Hematopoietic multipotent progenitor cell treated with erythropoietin and hydrocortisone succinate and interleukin-3 and kit ligand, for 17 days (in vitro differentiated cells): ENCODE results near the gene HHEX.

Source experiments
- DNase-seq: peaks from one replicate; pipeline ENCODE4 v3.0.0-alpha.2; 2015; ENCODE audit warnings: low spot score

The HHEX gene

DNA sequence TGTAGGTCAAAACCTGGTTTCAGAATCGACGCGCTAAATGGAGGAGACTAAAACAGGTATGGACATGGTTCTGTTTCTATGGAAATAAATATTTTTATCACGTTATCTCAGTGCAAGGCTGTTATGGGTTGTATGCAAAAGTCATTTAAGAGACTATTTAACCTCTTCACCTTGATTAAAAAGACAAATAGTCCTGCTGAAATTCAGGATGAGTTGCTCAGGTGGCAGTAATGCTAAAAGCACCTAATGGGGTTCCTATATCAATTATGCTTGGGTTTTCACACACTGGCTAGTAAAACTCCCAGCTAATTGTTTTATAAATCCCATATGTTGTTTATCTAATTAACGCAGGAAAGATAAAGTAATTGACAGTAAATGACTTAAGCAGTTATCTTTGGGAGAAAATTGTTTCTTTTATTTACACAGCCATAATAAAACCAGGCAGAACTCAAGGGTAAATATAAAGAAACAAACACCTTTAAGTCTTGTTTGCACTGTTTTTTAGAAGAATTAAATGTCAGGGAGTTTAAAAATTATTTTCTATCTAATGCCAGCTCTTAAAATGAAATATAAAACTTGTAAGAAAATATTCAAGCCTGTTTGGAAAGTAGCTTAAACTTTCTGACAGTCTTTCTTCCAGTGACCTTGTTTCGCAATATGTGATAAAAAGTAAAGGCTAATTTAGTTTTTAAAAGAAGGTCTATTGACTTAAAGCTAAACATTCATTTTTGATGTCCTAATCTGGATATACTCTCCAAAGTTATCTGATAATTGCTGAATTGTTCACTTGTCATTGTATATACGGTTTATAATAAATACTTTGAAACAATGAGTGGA lies 3.2 kb downstream of the HHEX start:
- no peak for DNase-seq

GRCh38 chr10:92693534-92693893 lies 3.8 kb downstream of the HHEX start:
- DNase-seq, result no peak

DNA sequence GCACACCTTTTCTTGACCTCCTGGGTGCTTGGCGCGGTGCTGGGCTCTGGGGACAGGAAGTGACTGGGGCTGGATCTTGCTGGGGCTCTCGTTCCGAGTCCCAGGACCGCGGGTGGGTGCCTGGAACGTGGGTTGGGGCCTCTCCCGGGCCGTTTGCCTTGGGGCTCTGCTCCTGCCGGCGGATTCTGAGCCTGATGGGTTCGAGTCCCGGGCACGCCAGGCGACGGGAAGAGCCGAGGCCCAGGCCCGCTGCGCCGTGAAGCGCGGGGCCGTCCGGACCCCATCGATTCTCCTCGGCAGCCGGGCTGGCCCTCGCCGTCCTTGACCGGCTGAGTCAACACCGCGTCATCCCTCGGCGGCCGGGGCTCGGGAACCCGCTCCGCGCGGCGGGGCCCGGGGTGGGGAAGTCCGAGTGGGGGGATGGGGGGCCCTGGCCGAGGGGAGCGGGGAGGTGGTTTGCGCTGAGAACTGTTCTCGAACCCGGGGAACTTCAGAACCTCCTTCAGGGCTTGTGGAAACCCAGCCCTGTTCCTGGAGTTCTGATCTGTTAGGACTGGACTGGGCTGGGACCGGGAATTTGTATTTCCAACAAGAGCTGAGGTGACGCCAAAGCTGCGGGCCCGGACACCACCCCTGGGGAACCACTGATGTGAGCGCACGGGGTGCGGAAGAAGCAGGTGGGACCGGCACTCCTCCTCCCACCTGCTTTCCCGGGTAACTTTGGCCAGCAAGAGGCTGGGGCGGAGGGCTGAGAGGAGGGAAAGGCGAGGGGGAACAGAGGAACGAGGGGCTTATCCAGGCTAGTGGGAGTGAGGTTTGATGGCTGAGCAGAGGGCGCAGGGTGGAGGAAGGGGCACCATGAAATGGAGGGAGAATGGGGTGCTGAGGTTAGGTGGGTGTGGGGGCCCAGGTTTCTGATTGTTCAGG lies 6.2 kb downstream of the HHEX start:
- no peak for DNase-seq

DNA sequence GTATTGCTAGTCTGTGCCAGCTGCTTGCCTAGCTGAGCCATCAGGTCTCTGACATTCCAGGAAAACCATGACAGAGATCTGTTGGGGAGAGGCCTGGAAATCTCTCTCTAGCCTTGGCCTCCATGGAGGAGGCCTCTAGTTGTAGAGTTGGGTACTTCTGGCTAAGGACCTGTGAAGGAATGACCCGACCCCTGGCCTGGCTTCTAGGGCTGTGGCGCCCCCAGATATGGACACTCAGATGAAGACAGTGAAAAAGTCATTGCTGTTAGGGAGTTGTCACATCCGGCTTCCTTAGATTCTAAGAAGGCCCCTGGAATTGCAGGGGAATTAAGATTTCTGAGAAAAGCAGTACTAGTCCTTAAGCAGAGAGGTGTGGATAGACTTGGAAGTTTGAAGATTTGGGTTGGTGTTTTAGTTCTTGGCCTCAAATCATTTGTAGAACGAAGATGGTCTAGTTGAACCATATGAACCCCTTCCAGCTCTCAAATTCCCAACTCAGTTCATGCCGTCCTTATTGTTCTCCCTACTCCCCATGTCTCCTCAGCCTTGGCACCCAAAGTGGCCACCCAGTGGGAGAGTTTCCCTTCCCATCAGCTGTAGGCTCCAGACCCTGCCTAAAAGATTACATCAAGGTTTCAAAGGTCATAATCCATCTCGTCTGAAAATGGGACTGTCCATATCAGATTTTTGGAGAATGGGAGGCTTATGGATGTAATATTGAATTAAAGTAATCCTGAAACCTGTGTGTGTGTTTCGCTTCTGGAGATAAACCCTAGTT lies 7.0 kb downstream of the HHEX start:
- DNase-seq, result no peak

GRCh38 chr10:92697663-92698511 lies 8.1 kb downstream of the HHEX start:
- no peak for DNase-seq

GRCh38 chr10:92699193-92699517 lies 9.4 kb downstream of the HHEX start:
- no peak for DNase-seq

DNA sequence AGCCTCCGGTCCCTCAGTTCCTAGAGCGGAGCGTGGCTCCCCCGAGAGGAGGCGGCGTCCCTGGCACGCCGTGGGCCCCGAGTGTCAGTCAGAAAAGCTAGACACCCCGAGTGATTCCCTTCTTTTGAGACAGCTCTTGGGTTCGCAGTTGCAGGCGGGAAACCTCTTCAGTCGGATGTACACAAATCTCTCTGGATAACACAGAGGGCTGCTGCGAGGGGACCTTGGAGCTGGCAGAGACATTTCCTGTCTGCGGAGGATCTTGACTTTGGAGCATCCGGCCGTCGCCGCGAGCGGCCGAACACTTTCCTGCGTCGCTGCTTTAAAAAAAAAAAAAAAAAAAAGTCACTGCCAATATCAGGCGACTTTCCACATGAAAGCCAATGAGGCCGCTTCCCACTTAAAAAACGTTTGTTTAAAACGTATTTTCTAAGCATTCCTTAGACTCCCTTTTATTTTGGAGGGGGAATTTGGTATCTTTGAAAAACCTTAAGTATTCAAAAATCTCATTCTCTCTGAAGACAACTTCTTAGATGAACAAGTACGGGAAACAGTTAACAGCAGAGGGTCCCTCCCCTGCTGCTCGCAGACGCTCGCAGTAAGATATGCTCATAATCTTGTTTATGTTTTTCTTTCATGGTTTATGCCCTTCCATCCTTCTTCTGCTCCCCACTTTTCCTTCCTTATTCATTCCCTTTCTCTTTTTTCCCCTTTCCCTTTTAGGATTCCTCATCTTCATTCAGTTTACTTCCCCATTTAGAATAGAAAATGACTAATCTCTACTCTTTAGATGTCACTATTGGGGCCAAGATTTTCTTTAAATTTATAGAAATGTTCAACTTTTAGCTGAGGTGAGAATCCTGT lies 10.0 kb downstream of the HHEX start:
- peak; percentile 7 for DNase-seq

DNA sequence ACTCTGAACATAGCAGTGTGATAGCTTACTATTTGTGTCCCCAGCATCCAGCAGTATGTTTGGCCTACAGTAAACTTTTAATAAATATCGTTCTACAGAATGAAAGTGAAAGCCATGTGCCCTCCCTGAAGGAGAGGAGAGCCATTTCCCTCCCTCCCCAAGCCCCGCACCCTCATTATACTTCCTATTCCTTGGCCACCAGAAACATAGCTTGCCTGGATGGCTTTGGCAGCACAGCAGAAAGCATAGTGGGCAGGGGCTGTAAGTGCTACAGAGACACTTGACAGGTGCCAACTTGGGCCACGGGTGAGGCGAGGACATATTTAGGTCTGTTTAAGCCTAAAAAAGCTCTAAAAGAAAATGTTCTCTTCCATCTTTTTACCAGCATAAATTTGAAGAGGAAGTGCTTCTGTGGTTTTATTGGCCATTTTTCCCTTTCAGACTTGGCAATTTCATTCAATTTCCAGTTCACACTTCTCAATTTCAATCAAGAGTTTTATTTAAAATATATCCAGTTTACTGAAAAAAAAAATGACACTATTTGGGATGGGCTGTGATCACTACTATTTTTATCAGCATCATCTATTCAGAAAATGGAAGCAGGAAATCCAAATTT lies 12.7 kb downstream of the HHEX start:
- DNase-seq, result no peak

DNA sequence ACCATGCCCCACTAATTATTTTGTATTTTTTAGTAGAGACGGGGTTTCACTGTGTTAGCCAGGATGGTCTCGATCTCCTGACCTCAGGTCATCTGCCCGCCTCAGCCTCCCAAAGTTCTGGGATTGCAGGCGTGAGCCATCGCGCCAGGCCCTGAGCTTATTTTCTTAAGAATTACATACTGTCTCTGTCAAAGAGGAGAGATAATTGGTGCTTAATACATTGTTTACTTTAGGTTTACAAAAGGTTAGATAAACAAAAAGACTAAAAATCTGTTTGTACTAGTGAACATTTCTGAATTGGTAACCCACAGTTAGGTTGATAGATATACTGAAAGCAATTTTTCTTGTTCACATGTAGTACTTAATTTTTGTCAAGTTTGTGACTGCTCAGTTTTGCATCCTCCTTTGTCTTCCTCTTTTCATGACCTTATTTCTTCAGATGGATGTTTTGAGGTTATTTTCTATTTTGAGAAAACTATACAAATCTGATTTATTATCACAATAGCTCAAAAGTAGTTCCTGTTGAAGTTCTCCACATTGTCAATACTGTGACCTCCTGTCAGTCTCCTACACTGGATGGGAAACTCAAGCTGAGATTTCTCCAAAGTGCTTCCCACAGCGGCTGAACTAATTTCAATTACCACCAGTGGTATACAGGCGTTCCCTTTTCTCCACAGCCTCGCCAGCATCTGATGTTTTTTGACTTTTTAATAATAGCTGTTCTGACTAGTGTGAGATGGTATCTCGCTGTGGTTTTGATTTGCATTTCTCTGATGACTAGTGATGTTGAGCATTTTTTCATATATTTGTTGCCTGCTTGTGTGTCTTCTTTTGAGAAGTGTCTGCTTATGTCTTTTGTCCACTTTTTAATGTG lies 22.5 kb downstream of the HHEX start:
- no peak for DNase-seq

DNA sequence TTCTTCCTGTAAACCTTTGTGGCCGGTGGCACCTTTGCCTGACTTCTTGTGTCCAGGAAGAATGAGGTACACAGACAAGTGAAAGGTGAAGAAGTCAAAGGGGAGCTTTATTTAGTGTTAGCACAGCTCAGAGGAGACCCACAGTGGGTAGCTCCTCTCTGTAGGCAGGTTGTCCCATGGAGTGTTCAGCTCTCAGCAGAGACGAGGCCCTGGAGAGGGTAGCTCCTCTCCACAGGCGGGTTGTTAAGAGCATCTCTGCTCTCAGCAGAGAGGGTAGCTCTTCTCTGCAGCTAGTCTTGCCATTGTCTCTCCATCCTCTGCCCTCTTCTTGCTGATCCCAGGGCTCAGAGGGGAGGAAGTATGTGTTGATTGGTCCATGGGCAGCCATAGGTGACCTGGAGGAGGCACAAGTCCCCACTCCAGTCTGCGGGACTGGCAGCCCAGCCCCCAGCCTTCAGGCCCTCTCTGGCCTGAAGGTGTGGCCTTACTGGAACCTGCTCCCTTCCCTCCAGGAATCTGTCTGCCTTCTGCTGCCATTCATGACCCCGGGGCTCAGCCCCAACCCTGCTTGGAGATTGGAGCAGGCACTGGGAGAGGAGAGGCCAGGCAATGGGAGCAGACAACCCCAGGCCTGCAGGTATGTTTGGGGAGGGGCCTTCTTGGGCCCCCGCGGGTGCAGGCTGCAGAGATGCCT lies 24.5 kb downstream of the HHEX start:
- no peak for DNase-seq

- DNase-seq, result no peak
Observed at GRCh38 chr10:92714872-92715271, 25.1 kb downstream of the HHEX start.

DNA sequence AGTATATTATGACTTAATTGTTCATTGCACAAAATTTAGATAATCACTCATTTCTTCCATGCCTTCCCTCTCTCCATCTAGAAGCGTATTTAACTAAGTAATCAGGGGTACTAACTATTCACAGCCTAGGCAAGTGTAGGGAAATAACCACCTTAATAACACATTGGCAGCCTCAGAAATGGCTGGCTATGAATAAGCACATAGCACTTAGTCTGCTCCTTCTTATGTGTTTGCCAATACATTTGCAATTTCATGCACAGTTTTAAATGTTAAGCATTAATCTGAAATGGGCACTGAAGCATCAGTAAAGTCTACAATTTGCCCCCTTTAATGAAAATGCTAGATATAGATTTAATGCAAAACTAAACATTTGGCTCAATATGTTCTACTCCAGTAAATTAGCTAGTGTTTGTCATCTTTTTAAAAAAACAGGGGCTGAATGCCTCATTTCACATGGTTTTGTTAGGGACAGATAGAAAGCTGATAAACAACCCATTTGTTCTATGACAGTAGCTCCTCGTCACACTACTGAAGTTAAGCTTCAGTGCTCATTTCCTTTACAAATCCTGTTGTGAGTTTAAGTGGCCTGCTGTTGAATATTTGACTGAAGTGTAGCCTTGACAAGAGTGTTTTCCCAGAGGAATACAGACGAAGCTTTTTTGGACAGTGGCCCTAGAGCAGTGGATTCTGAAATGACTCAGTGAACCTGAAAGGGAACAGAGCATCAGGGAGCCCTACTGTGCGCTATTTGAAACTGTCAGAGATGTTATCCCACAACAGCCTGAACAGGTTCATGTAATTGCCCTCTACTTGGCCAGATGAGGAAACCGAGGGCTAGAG lies 30.5 kb downstream of the HHEX start:
- no peak for DNase-seq

- no peak for DNase-seq
Observed at GRCh38 chr10:92720831-92721165, 31.0 kb downstream of the HHEX start.

- DNase-seq, result no peak
Observed at GRCh38 chr10:92722349-92722748, 32.6 kb downstream of the HHEX start.

- no peak for DNase-seq
Observed at GRCh38 chr10:92727141-92727540, 37.4 kb downstream of the HHEX start.

DNA sequence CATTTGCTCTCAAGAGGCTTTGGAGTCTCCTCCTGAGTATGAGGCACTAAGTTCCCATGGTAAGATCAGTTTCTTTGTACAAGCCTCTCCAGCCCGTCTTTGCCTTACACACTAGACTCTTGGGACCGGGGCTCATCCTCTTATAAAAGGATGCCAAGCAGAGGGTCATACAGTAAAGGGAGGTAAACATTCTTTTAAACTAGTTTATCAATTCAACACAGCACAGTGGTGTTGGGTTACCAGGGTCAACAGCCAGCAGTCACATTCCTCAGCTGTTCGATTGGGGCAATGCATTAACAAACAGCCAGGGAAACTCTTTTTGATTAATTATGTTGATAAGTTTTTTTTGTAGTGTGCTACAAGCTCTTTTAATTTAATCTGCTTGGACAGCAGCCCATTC lies 37.8 kb downstream of the HHEX start:
- no peak for DNase-seq

DNA sequence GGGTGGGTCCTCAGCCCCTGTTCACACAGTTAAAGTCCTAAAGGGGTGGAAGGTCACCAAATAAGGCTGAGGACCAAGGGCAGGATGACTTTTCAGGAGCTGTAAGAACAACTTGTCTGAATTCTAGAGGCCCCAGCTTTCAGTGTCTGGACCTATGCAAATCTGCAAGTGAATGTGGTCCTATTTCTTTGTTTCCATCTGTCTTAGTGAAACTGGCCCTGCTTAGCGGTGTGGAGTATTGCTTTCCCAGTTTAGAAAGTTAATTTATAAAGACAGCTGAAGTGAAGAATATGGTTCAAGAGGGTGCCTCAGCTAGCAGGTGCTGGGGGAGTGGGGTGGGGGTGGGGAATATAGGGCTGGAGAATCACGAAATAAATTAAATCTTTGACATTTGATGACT lies 40.1 kb downstream of the HHEX start:
- no peak for DNase-seq

DNA sequence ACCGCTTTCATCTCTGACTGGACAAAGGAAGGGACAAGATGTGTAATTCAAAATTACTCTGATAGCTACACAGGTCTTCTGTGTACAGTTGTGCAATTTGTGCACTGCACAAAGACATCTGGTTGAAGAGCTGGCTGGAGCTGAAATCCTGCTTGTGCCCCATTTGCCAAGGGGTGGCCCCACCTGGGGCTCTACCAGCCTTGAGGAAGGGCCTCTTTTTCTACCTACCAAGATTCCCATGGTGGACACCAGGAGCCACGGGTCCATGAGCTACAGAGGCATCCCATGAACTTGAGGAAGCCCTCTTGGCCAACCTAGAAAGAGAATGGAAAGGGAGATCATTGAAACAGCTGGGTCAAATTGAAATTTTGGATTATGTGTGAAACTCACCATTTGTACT lies 43.2 kb downstream of the HHEX start:
- DNase-seq, result no peak
